Upper lobe of left lung (tissue), 6 donors: Measurements from ENCODE around the gene NUDT3. TPM values are rescaled to one million over a fixed set of nuclear protein-coding genes. Genes with fewer than 3 reads are reported as not detected.
A peak's percentile ranks its signal among the peaks of the same experiment; 100 is the strongest.

ENCODE experiments used
- ATAC-seq, 2 donors: fragments of 200-7000 bp; cut with Tn5 transposase; one replicate each; pipeline ENCODE4 v1.9.1; 2022; ENCODE audit warnings: mild to moderate bottlenecking in 2 of 2, moderate library complexity in 2 of 2; ENCODE audit not compliant: low FRiP score in 2 of 2
- DNase-seq, 2 donors: peaks; one replicate each; pipeline ENCODE4 v3.0.0-alpha.2; 2019 to 2020
- H3K27ac ChIP-seq, 4 donors: fragments of 200-600 bp; sonication (generic); one replicate each; pipeline ENCODE4 v1.5.1; 2016 to 2019
- H3K27me3 ChIP-seq, 4 donors: fragments of 200-600 bp; sonication (generic); one replicate each; pipeline ENCODE4 v1.5.1; 2017 to 2019
- H3K36me3 ChIP-seq, 4 donors: fragments of 200-600 bp; sonication (generic); one replicate each; pipeline ENCODE4 v1.5.1; 2016 to 2019
- H3K4me1 ChIP-seq, 4 donors: fragments of 200-600 bp; sonication (generic); one replicate each; pipeline ENCODE4 v1.5.1; 2018 to 2019
- H3K4me3 ChIP-seq, 4 donors: fragments of 200-600 bp; sonication (generic); one replicate each; pipeline ENCODE4 v1.5.1; 2017 to 2019; ENCODE audit warnings: mild to moderate bottlenecking in 2 of 4, moderate library complexity in 1 of 4
- H3K9me3 ChIP-seq, 4 donors: fragments of 200-600 bp; sonication (generic); one replicate each; pipeline ENCODE4 v1.5.1; 2018 to 2019
- EP300 ChIP-seq, 4 donors: sonication (generic); formaldehyde crosslinking; IDR thresholded peaks; one replicate each; pipeline ENCODE4 v1.5.1; 2017; ENCODE audit warnings: antibody characterized with exemption in 4 of 4, control low read depth in 2 of 4
- POLR2A ChIP-seq, 4 donors: fragments of 450-650 bp; IDR thresholded peaks; one replicate each; pipeline ENCODE4 v1.5.1; 2016 to 2017; ENCODE audit warnings: antibody characterized with exemption in 4 of 4, mild to moderate bottlenecking in 2 of 4
- POLR2AphosphoS5 ChIP-seq, 2 donors: sonication (generic); formaldehyde crosslinking; IDR thresholded peaks; one replicate each; pipeline ENCODE4 v1.5.1; 2017; ENCODE audit warnings: antibody characterized with exemption in 2 of 2
- WGBS, 2 donors: methylation state at CpG; one replicate each; pipeline ENCODE4 v1.1.5; 2017 to 2018; 5-methylcytosine and 5-hydroxymethylcytosine counted together
- total RNA-seq, 6 donors: library from RNA; depleted of rRNA in 4 of 6; stranded (reverse); fragments of >200 nt in 4 of 6; gene quantifications; one replicate each; pipeline versions ENCODE4 v1.1.0 to v1.2.1, GENCODE V29; 2016 to 2021
- TF ChIP-seq, protein P1 (sequence below), 6 experiments: fragments of 450-650 bp in 4 of 6; fragments of 200-600 bp in 2 of 6; sonication (generic) in 2 of 6; IDR thresholded peaks; one replicate each; pipeline ENCODE4 v1.5.1; 2016 to 2019; ENCODE audit warnings: antibody characterized with exemption in 6 of 6
- donor health status: DM: no; HTN: no; CAD: no; lungs with moderate emphysema.
- donor health status: DM: no; HTN: yes; CAD: no; lungs with severe emphysema.

NUDT3 gene
- total RNA-seq, 6 donors from 2014 or later: 15.1 to 32.7 (median 26.0) TPM

GRCh38 chr6:34385793-34386195 is 6.7 kb downstream of the NUDT3 start:
- Histone ChIP-seq H3K36me3 (no peaks in the 10 kb centered on the region), H3K27me3 (no peaks in the 10 kb centered on the region), H3K4me3 (no peak overlapping the region), H3K27ac (no peak overlapping the region), H3K9me3 (no peaks in the 10 kb centered on the region), H3K4me1 (peaks cover 22 to 39% (median 31%) of the 10 kb centered on the region in 4 donors)
- DNase-seq (no peak), ATAC-seq (no peak)
- WGBS, 2 donors: 87 to 96% methylated on average over 3 of the region's 3 CpGs
- TF ChIP-seq EP300 (IDR thresholded peaks at IDR 0.05): no peak
- TF ChIP-seq, protein P1, sequence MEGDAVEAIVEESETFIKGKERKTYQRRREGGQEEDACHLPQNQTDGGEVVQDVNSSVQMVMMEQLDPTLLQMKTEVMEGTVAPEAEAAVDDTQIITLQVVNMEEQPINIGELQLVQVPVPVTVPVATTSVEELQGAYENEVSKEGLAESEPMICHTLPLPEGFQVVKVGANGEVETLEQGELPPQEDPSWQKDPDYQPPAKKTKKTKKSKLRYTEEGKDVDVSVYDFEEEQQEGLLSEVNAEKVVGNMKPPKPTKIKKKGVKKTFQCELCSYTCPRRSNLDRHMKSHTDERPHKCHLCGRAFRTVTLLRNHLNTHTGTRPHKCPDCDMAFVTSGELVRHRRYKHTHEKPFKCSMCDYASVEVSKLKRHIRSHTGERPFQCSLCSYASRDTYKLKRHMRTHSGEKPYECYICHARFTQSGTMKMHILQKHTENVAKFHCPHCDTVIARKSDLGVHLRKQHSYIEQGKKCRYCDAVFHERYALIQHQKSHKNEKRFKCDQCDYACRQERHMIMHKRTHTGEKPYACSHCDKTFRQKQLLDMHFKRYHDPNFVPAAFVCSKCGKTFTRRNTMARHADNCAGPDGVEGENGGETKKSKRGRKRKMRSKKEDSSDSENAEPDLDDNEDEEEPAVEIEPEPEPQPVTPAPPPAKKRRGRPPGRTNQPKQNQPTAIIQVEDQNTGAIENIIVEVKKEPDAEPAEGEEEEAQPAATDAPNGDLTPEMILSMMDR (IDR thresholded peaks at IDR 0.05): no peak
- TF ChIP-seq POLR2AphosphoS5 (IDR thresholded peaks at IDR 0.05): no peak
- no peak for TF ChIP-seq POLR2A (IDR thresholded peaks at IDR 0.05)

DNA sequence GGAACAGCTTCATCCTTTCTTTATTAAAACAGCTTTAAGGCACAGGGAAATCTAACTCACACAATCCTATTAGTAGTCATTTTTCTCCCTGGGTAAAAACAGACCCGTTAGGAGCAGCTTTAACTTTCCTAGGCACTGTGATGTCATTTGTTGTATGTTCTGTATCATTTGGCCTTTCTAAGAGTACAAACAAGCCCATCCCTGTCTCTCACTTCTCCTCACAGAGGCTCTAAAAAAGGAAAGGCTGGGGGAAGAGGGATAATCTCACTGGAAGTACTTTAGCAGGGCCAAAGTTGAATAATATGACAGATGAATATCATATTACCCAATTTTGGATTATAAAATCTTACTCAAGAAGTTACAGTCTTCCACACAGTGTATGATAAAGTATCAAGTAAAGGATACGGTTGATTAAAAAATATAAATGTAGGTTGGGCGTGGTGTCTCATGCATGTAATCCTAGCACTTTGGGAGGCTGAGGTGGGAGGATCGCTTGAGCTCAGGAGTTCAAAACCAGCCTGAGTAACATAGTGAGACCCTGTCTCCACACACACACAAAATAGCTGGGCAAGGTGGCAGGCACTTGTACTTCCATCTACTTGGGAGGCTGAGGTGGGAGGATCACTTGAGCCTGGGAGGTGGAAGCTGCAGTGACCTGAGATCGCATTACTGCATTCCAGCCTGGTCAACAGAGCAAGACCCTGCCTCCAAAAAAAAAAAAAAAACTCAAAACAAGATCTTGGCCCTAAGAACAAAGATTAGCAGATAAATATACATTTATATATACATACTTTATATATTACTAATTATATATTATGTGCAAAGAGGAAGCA is 7.9 kb downstream of the NUDT3 start:
- DNase-seq (no peak), ATAC-seq (peak in 1 of 2 donors; percentile 60)
- no peaks in the 10 kb centered on the region for H3K9me3 ChIP-seq
- TF ChIP-seq POLR2AphosphoS5 (IDR thresholded peaks at IDR 0.05): no peak
- TF ChIP-seq POLR2A (IDR thresholded peaks at IDR 0.05): no peak
- TF ChIP-seq EP300 (IDR thresholded peaks at IDR 0.05): no peak
- TF ChIP-seq, protein P1 (IDR thresholded peaks at IDR 0.05): no peak
- no peak overlapping the region for H3K4me3 ChIP-seq
- peaks cover 19 to 35% (median 20%) of the 10 kb centered on the region in 4 donors for H3K4me1 ChIP-seq
- 82 to 89% methylated on average over 5 of the region's 5 CpGs for WGBS, 2 donors
- H3K36me3 ChIP-seq: no peaks in the 10 kb centered on the region
- peak overlapping the region; percentile 8 to 52 (median 40) for H3K27ac ChIP-seq
- H3K27me3 ChIP-seq: no peaks in the 10 kb centered on the region

DNA sequence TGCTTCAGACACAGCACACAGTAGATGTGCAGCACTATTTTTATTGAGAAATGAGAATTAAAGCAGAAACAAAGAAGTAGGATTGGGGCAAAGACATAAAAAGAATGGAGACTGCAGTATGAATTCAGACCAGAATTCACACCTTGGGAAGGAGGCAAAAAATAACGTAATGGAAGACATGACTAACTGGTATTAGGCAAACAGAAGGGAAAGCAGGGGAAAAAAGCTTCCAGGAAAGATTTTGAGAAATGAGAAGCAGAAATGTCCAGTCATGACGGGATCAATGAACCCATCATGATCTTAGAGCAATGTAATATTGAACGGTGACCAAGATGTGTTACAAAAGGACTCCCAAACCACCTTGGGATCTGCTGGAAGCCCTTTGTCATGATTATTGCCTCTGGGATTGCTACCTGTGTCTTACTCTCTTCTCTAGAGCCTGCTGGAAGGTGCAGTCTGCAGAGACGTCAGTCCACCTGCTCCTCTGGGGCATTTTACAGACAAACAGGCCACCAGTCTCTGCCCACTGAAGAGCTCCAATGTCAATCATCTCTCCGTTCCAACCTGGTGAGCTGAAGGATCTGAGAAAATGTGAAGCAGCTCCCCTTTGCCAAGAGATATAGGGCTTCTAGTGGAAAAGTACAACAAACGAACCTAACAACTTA is 8.7 kb downstream of the NUDT3 start:
- ATAC-seq: peak in 1 of 2 donors; percentile 13
- no peaks in the 10 kb centered on the region for H3K36me3 ChIP-seq
- WGBS, 2 donors: 70 to 73% methylated on average over 6 of the region's 6 CpGs

GRCh38 chr6:34383161-34383631 is 9.3 kb downstream of the NUDT3 start:
- Histone ChIP-seq H3K4me3 (no peak overlapping the region), H3K27me3 (no peaks in the 10 kb centered on the region), H3K9me3 (no peaks in the 10 kb centered on the region), H3K27ac (peak overlapping the region in 1 of 4 donors; percentile 52), H3K4me1 (peaks cover 19 to 35% (median 20%) of the 10 kb centered on the region in 4 donors), H3K36me3 (no peaks in the 10 kb centered on the region)
- 50 to 58% methylated on average over 3 of the region's 3 CpGs for WGBS, 2 donors
- TF ChIP-seq EP300 (IDR thresholded peaks at IDR 0.05) (no peak), POLR2AphosphoS5 (IDR thresholded peaks at IDR 0.05) (no peak), POLR2A (IDR thresholded peaks at IDR 0.05) (no peak)
- TF ChIP-seq, protein P1 (IDR thresholded peaks at IDR 0.05): no peak
- DNase-seq: no peak
- peak in 1 of 2 donors; percentile 79 for ATAC-seq

More for the DNA sequence above, 8.7 kb downstream of the NUDT3 start:
- no peaks in the 10 kb centered on the region for H3K9me3 ChIP-seq
- no peak overlapping the region for H3K4me3 ChIP-seq
- H3K4me1 ChIP-seq: peaks cover 19 to 35% (median 20%) of the 10 kb centered on the region in 4 donors
- DNase-seq: no peak
- H3K27ac ChIP-seq: peak overlapping the region; percentile 8 to 52 (median 40)
- H3K27me3 ChIP-seq: no peaks in the 10 kb centered on the region
- TF ChIP-seq, protein P1 (IDR thresholded peaks at IDR 0.05): no peak
- TF ChIP-seq POLR2A (IDR thresholded peaks at IDR 0.05): no peak
- no peak for TF ChIP-seq EP300 (IDR thresholded peaks at IDR 0.05)
- no peak for TF ChIP-seq POLR2AphosphoS5 (IDR thresholded peaks at IDR 0.05)
